CD4-positive, alpha-beta T cell (primary cell): ENCODE measurements around the gene NTRK1. TPM values are rescaled to one million over a fixed set of nuclear protein-coding genes. Genes with fewer than 3 reads are reported as not detected.

Source experiments
- ATAC-seq: fragments of 200-7000 bp; cut with Tn5 transposase; one replicate; pipeline ENCODE4 v1.10.0; 2022; ENCODE audit warnings: mild to moderate bottlenecking; ENCODE audit not compliant: poor library complexity
- CTCF ChIA-PET: fragments of 350-600 bp; sonication (Branson Sonifier 250); formaldehyde crosslinking; loops from one replicate; lab custom pipeline; 2021; ENCODE audit warnings: antibody characterized with exemption, inconsistent platforms; lab: Charles Lee
- POLR2A ChIA-PET: fragments of 350-600 bp; sonication (Branson Sonifier 250); formaldehyde crosslinking; loops from one replicate; lab custom pipeline; 2021; ENCODE audit warnings: antibody characterized with exemption, inconsistent platforms; lab: Charles Lee
- DNase-seq, 14 experiments: peaks; one replicate each; pipeline ENCODE4 v3.0.0-alpha.2; 2013 to 2020; ENCODE audit warnings: mixed read lengths in 2 of 14
- H3K27ac ChIP-seq, 2 donors: one replicate each; pipeline versions ENCODE4 v1.5.1 to v1.7.0; 2013; ENCODE audit warnings: low read length in 2 of 2, low read depth in 1 of 2, mild to moderate bottlenecking in 1 of 2
- H3K27me3 ChIP-seq, 2 experiments: 1 replicate in 1 of 2; 2 replicates in 1 of 2; pipeline versions ENCODE4 v1.6.1 to v1.7.0; 2013; ENCODE audit warnings: low read length in 2 of 2, control low read depth in 1 of 2, mild to moderate bottlenecking in 1 of 2, moderate library complexity in 1 of 2; ENCODE audit not compliant: insufficient read depth in 2 of 2, control insufficient read depth in 1 of 2
- H3K36me3 ChIP-seq: one replicate; pipeline ENCODE4 v1.6.1; 2013; ENCODE audit warnings: low read length, control low read depth; ENCODE audit not compliant: insufficient read depth
- H3K4me1 ChIP-seq: one replicate; pipeline ENCODE4 v1.6.1; 2013; ENCODE audit warnings: low read length, control low read depth; ENCODE audit not compliant: insufficient read depth
- H3K4me3 ChIP-seq: one replicate; pipeline ENCODE4 v1.5.1; 2013; ENCODE audit warnings: mild to moderate bottlenecking, low read length, moderate library complexity
- H3K9me3 ChIP-seq, 2 experiments: 1 replicate in 1 of 2; 2 replicates in 1 of 2; pipeline versions ENCODE4 v1.6.1 to v1.7.0; 2013; ENCODE audit warnings: low read length in 2 of 2, mild to moderate bottlenecking in 2 of 2, control low read depth in 1 of 2, moderate library complexity in 1 of 2; ENCODE audit not compliant: control insufficient read depth in 1 of 2, insufficient read depth in 1 of 2
- H3K27ac Mint-ChIP-seq: one replicate; pipeline ENCODE4 v1.8.0; 2020; ENCODE audit warnings: mixed read lengths
- H3K27me3 Mint-ChIP-seq: one replicate; pipeline ENCODE4 v1.8.0; 2021; ENCODE audit warnings: mixed read lengths
- H3K36me3 Mint-ChIP-seq: one replicate; pipeline ENCODE4 v1.8.0; 2021; ENCODE audit warnings: low read depth, mixed read lengths
- H3K4me1 Mint-ChIP-seq: one replicate; pipeline ENCODE4 v1.8.0; 2021; ENCODE audit warnings: low read depth, mixed read lengths
- H3K4me3 Mint-ChIP-seq: one replicate; pipeline ENCODE4 v1.8.0; 2020; ENCODE audit warnings: mild to moderate bottlenecking, mixed read lengths
- H3K9me3 Mint-ChIP-seq: one replicate; pipeline ENCODE4 v1.8.0; 2020; ENCODE audit warnings: mixed read lengths
- CTCF ChIP-seq: fragments of 200-600 bp; IDR thresholded peaks from one replicate; pipeline ENCODE4 v1.8.0; 2022; ENCODE audit warnings: antibody characterized with exemption, mild to moderate bottlenecking
- intact Hi-C, 2 experiments: fragments of 100-400 bp; cut with DNase I in 1 of 2; cut with micrococcal nuclease in 1 of 2; formaldehyde crosslinking; loops; one replicate each; pipeline versions ENCODE4 v1.15.1 to v1.9.0; 2023 to 2025; cut with DNase I, micrococcal nuclease
- total RNA-seq, 174 experiments: library from RNA in 2 of 174; stranded (reverse) in 2 of 174; gene quantifications; one replicate each; pipeline ENCODE4 v1.2.3 and lab custom pipeline; 2021 to 2026

NTRK1 gene
- total RNA-seq, 2 experiments from 2014 or later: 0.42 to 0.52 TPM

DNA sequence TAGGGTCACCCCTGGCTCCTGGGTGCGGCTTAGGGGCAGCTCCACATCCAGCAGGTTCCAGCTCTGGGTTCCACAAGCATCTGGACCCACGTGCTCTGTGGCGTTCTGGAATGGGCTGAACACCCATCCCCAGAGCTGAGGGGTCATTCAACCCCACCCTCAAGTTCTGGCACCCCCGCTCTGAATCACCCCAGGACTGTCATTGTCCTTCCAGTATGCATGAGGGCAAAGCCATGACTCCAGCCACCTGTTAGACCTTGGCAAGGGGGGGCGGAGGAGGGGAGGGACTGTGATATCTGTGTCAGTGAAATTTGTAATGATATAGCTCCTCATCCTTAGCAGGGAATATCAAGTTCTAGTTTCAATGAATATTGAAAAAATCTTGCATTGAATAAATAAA lies 14.0 kb upstream of the NTRK1 start:
- no peaks in the 10 kb centered on the region for H3K9me3 Mint-ChIP-seq
- H3K36me3 Mint-ChIP-seq: no peaks in the 10 kb centered on the region
- Histone ChIP-seq H3K36me3 (no peaks in the 10 kb centered on the region), H3K4me3 (no peak overlapping the region), H3K4me1 (peaks cover 30% of the 10 kb centered on the region), H3K27ac (no peak overlapping the region), H3K9me3 (peaks cover 0 to 9% of the 10 kb centered on the region in 2 experiments), H3K27me3 (peaks cover 30 to 32% of the 10 kb centered on the region in 2 experiments)
- TF ChIP-seq CTCF: no peak
- intact Hi-C loops: loop anchor here (5.0 kb wide), 1 partner anchor 34 kb away; no protein-coding TSS in a partner anchor
- ChIA-PET CTCF (interaction anchor here (0.9 kb wide), 1 partner anchor 28 kb away, joined by 3 read pairs; no protein-coding TSS in a partner anchor), POLR2A (no interaction called here)
- no peak overlapping the region for H3K4me3 Mint-ChIP-seq
- no peak for DNase-seq
- H3K4me1 Mint-ChIP-seq: peaks cover 46% of the 10 kb centered on the region
- peaks cover 63% of the 10 kb centered on the region for H3K27me3 Mint-ChIP-seq
- ATAC-seq: no peak
- H3K27ac Mint-ChIP-seq: no peak overlapping the region

GRCh38 chr1:156847591-156848460 lies 12.8 kb upstream of the NTRK1 start:
- Histone ChIP-seq H3K4me1 (peaks cover 30% of the 10 kb centered on the region), H3K9me3 (peaks cover 0 to 8% of the 10 kb centered on the region in 2 experiments), H3K27ac (no peak overlapping the region), H3K36me3 (no peaks in the 10 kb centered on the region), H3K4me3 (no peak overlapping the region), H3K27me3 (peaks cover 24% of the 10 kb centered on the region in 2 experiments)
- no peak for TF ChIP-seq CTCF
- Mint-ChIP-seq H3K4me1 (peaks cover 46% of the 10 kb centered on the region), H3K9me3 (no peaks in the 10 kb centered on the region), H3K36me3 (no peaks in the 10 kb centered on the region), H3K27ac (no peak overlapping the region), H3K27me3 (peaks cover 51% of the 10 kb centered on the region), H3K4me3 (no peak overlapping the region)
- intact Hi-C loops: loop anchor here (5.0 kb wide), 1 partner anchor 36 kb away; no protein-coding TSS in a partner anchor
- no peak for ATAC-seq
- DNase-seq: no peak
- ChIA-PET POLR2A (interaction anchor here (0.8 to 3.8 kb wide), 4 partner anchors 9 to 107 kb away, joined by 3 to 20 read pairs (median 8); partner anchors contain the start of genes INSRR, MRPL24, NTRK1 and SH2D2A), CTCF (interaction anchor here (1.1 to 2.3 kb wide), 6 partner anchors 9 to 80 kb away, joined by 3 to 11 read pairs (median 6); no protein-coding TSS in a partner anchor)

- peaks cover 43% of the 10 kb centered on the region for H3K27me3 Mint-ChIP-seq
- H3K4me1 ChIP-seq: peaks cover 30% of the 10 kb centered on the region
- ChIA-PET POLR2A (interaction anchor here (0.6 to 3.8 kb wide), 5 partner anchors 10 to 914 kb away, joined by 3 to 20 read pairs (median 5); partner anchors contain the start of genes INSRR, MRPL24, NTRK1 and SH2D2A), CTCF (interaction anchor here (1.1 to 2.3 kb wide), 6 partner anchors 9 to 79 kb away, joined by 3 to 11 read pairs (median 6); no protein-coding TSS in a partner anchor)
- H3K4me3 ChIP-seq: peak overlapping the region; percentile 37
- no peak overlapping the region for H3K27ac ChIP-seq
- H3K9me3 ChIP-seq: peaks cover 0 to 8% of the 10 kb centered on the region in 2 experiments
- DNase-seq (peak; percentile 56 to 92 (median 72)), ATAC-seq (peak; percentile 86)
- peaks cover 16% of the 10 kb centered on the region in 2 experiments for H3K27me3 ChIP-seq
- H3K4me1 Mint-ChIP-seq: peaks cover 46% of the 10 kb centered on the region
- intact Hi-C loops: loop anchor here (5.0 kb wide), 1 partner anchor 36 kb away; no protein-coding TSS in a partner anchor
- no peaks in the 10 kb centered on the region for H3K36me3 ChIP-seq
- peak overlapping the region; percentile 70 for H3K4me3 Mint-ChIP-seq
- no peaks in the 10 kb centered on the region for H3K36me3 Mint-ChIP-seq
- TF ChIP-seq CTCF: no peak
- H3K27ac Mint-ChIP-seq: peak overlapping the region; percentile 37
- no peaks in the 10 kb centered on the region for H3K9me3 Mint-ChIP-seq
Observed at GRCh38 chr1:156848461-156849150, 12.1 kb upstream of the NTRK1 start.
